C4-2B (cell line): ENCODE measurements around the gene TELO2.
"Not testable (repeated sequence)": the region's sequence is repeated elsewhere in the genome, so short reads cannot be mapped to it uniquely, and the experiment has no call there.

Experiments
- H3K27ac ChIP-seq: fragments of 450-650 bp; 2 replicates; pipeline ENCODE4 v1.5.1; 2017
- CTCF ChIP-seq: fragments of 450-650 bp; conservative IDR thresholded peaks from 2 replicates; pipeline ENCODE4 v1.5.1; 2017; ENCODE audit warnings: mild to moderate bottlenecking
- ZFX ChIP-seq: fragments of 450-650 bp; IDR thresholded peaks from 2 replicates; pipeline ENCODE4 v1.6.1; 2017

TELO2 gene

DNA sequence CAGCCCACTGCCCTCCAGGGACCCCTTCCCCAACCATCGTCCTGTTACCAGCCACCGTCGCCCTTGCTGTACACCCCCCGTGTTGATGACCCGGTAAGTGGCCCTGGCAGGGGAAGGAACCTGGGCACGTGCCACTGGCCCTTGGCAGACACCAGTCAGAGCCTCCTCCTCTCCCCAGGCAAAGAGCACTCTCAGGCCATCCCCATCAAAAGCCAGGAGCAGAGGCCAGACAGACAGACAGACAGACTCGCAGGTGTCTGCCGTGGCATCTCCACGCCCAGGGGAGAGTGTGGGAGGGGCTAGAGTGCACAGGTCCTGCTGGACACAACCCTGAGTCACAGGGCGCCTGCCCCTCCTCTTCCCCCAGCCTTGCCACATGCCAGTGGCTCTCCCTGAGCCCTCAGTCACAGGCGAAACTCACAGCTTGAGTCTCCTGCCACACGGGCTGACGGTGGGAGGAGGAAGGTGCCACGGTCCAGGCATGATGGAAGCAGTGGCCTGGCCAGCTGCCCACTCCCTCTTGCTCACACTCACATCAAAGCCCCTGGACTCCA lies 26.1 kb upstream of the TELO2 start:
- no peak overlapping the region for H3K27ac ChIP-seq
- no peak for TF ChIP-seq CTCF
- TF ChIP-seq ZFX: no peak

GRCh38 chr16:1468426-1468810 lies 24.7 kb upstream of the TELO2 start:
- no peak overlapping the region for H3K27ac ChIP-seq
- TF ChIP-seq CTCF: no peak
- no peak for TF ChIP-seq ZFX

GRCh38 chr16:1469141-1469540 lies 24.0 kb upstream of the TELO2 start:
- not testable (repeated sequence) for H3K27ac ChIP-seq

DNA sequence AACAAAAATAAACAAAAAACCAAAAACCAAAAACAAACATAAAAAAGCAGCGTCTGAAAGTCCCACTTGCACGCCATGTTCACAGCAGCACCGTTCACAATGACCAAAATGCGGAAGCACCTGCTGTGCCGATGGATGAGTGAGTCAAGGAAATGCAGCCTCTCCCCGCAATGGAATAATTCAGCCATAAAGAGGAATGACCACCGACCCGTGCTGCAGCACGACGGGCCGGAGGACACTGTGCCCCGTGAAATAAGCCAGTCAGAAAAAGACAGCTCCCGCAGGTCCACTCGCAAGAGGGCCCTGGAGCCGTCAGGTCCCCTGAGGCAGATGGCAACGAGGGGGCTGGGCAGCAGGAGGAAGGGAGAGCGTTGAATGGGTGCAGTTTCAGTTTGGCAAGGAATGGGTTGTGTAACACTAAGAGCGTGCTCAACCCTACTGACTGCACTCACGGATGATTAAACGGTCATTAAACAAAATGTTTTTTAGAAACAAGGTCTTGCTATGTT lies 23.4 kb upstream of the TELO2 start:
- TF ChIP-seq ZFX (no peak), CTCF (no peak)
- H3K27ac ChIP-seq: no peak overlapping the region

GRCh38 chr16:1470481-1471251 lies 22.5 kb upstream of the TELO2 start:
- H3K27ac ChIP-seq: no peak overlapping the region
- TF ChIP-seq CTCF (no peak), ZFX (no peak)

- TF ChIP-seq ZFX (no peak), CTCF (no peak)
- H3K27ac ChIP-seq: no peak overlapping the region
Observed at GRCh38 chr16:1471569-1472194, 21.5 kb upstream of the TELO2 start.

DNA sequence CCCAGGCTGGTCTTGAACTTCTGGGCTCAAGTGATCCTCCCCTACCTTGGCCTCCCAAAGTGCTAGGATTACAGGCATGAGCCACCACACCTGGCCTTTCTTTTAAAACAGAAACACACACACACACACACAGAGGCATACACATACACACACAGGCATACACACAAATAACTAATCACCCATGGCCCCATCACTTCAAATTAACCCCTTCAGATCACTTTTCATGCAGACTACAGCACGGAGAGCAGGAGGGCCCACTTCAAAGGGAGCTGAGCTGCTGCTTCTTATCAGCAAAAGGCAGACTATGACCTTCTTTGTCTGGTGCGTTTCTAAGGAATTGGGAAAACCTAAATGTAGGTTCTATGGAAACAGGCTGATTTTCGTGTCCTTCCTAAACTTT lies 20.2 kb upstream of the TELO2 start:
- no peak overlapping the region for H3K27ac ChIP-seq
- no peak for TF ChIP-seq CTCF
- TF ChIP-seq ZFX: no peak
